SW 1271 (cell line): ENCODE results near the gene TPD52L2.
"Not testable (repeated sequence)": the region's sequence is repeated elsewhere in the genome, so short reads cannot be mapped to it uniquely, and the experiment has no call there.

ENCODE experiments used
- DNase-seq, 2 experiments: peaks; one replicate each; lab custom pipeline; 2025; lab: John Stamatoyannopoulos, UW

TPD52L2 gene

GRCh38 chr20:63835021-63835858 is 29.8 kb upstream of the TPD52L2 start:
- peak; percentile 45 to 70 for DNase-seq

- no peak for DNase-seq
Measured at GRCh38 chr20:63836458-63837344, 28.4 kb upstream of the TPD52L2 start.

- DNase-seq, result no peak
Measured at GRCh38 chr20:63837479-63837878, 27.6 kb upstream of the TPD52L2 start.

GRCh38 chr20:63839620-63840019 is 25.4 kb upstream of the TPD52L2 start:
- no peak for DNase-seq

- no peak for DNase-seq
Measured at GRCh38 chr20:63840405-63840828, 24.7 kb upstream of the TPD52L2 start.

- DNase-seq, result no peak
Measured at GRCh38 chr20:63842258-63842657, 22.8 kb upstream of the TPD52L2 start.

- DNase-seq, result no peak
Measured at GRCh38 chr20:63843222-63843621, 21.8 kb upstream of the TPD52L2 start.

- DNase-seq, result no peak
Measured at GRCh38 chr20:63843778-63844177, 21.3 kb upstream of the TPD52L2 start.

- no peak for DNase-seq
Measured at GRCh38 chr20:63844511-63844991, 20.5 kb upstream of the TPD52L2 start.

GRCh38 chr20:63846128-63846771 is 18.8 kb upstream of the TPD52L2 start:
- peak in 1 of 2 experiments; percentile 23 for DNase-seq

- no peak for DNase-seq
Measured at GRCh38 chr20:63846888-63847236, 18.2 kb upstream of the TPD52L2 start.

GRCh38 chr20:63847237-63848002 is 17.6 kb upstream of the TPD52L2 start:
- DNase-seq, result no peak

GRCh38 chr20:63848003-63848911 is 16.8 kb upstream of the TPD52L2 start:
- DNase-seq, result no peak

GRCh38 chr20:63850689-63851547 is 14.2 kb upstream of the TPD52L2 start:
- DNase-seq, result no peak

GRCh38 chr20:63851548-63851943 is 13.5 kb upstream of the TPD52L2 start:
- not testable (repeated sequence) for DNase-seq

- DNase-seq, result not testable (repeated sequence)
Measured at GRCh38 chr20:63853733-63854068, 11.4 kb upstream of the TPD52L2 start.

GRCh38 chr20:63854069-63854765 is 10.9 kb upstream of the TPD52L2 start:
- DNase-seq, result no peak

GRCh38 chr20:63854766-63855362 is 10.2 kb upstream of the TPD52L2 start:
- DNase-seq, result no peak
